Measurements from ENCODE around the gene JARID2. TPM values are rescaled to one million over a fixed set of nuclear protein-coding genes. Genes with fewer than 3 reads are reported as not detected.

The JARID2 gene
- total RNA-seq, 2 donors from 2014 or later = 3.6 to 4.6 TPM

DNA sequence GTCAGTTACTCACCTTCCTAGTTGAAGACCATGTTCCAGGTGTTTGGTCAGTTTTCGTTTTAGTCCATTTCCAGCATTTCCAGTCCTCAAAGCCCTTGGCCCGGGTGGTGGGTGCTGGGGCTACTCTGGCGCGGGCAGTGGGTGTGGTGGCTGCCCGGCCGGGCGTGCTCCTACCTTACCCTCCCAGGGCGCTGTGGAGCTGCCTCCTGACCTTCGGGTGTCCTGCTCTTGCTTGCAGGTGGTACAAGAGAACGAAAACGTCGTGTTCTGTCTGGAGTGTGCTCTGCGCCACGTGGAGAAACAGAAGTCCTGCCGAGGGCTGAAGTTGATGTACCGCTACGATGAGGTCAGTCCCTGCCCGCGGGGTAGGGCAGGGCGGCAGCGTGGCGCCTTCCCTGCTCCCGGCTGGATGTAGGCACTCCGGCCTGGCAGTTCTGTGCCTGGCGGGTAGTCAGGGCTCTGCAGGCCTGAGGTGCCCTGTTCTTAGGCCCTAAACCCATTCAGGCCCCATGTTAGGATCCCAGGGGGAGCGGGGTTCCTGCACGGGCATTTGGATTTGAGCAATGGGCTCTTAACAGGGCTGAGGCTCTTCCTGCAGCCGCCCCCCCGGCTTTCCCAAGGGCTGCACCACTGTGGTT is 271.2 kb downstream of the JARID2 start:
- no peaks in the 10 kb centered on the region for H3K27me3 ChIP-seq
- H3K4me3 ChIP-seq = no peak overlapping the region
- intact Hi-C loops (cut with DNase I) = no loop called here
- no peak for DNase-seq
- peaks cover 8% of the 10 kb centered on the region for H3K4me1 ChIP-seq
- peaks cover 0 to 9% of the 10 kb centered on the region in 2 donors for H3K36me3 ChIP-seq (replicated peaks in 1 of 2; ENCODE audit: insufficient read depth in 1 of 2, low read depth in 2 of 2)
- no peaks in the 10 kb centered on the region for H3K9me3 ChIP-seq
- TF ChIP-seq, protein P1, sequence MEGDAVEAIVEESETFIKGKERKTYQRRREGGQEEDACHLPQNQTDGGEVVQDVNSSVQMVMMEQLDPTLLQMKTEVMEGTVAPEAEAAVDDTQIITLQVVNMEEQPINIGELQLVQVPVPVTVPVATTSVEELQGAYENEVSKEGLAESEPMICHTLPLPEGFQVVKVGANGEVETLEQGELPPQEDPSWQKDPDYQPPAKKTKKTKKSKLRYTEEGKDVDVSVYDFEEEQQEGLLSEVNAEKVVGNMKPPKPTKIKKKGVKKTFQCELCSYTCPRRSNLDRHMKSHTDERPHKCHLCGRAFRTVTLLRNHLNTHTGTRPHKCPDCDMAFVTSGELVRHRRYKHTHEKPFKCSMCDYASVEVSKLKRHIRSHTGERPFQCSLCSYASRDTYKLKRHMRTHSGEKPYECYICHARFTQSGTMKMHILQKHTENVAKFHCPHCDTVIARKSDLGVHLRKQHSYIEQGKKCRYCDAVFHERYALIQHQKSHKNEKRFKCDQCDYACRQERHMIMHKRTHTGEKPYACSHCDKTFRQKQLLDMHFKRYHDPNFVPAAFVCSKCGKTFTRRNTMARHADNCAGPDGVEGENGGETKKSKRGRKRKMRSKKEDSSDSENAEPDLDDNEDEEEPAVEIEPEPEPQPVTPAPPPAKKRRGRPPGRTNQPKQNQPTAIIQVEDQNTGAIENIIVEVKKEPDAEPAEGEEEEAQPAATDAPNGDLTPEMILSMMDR (IDR thresholded peaks at IDR 0.05) = no peak
- TF ChIP-seq POLR2A (IDR thresholded peaks at IDR 0.05) = no peak
- ATAC-seq = no peak
- H3K27ac ChIP-seq = no peak overlapping the region
- WGBS, 2 donors = 96 to 97% methylated on average over 10 to 29 of the region's 29 CpGs

DNA sequence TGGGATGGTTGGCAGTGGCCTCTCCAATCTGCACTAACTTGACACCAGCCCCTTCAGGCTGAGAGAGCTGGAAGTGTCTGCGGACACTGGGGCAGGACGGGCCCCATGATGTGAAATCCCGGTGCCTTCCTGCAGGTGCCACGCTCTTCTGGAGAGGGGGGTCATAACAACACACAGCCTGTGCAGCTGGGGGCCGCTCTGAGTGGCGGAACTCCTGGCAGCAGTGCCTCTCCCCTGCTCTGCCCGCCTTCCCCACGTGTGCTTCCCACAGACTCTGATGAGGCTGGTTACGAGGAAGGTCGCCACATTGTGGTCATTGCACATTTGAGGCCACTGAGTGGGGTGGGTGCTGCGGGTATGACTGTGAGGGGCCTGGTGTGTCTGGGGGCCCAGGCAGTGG is 271.7 kb downstream of the JARID2 start:
- Histone ChIP-seq H3K4me3 (no peak overlapping the region), H3K4me1 (peaks cover 13% of the 10 kb centered on the region), H3K36me3 (replicated peaks in 1 of 2; ENCODE audit: insufficient read depth in 1 of 2, low read depth in 2 of 2) (peaks cover 0 to 7% of the 10 kb centered on the region in 2 donors), H3K27me3 (no peaks in the 10 kb centered on the region), H3K9me3 (no peaks in the 10 kb centered on the region), H3K27ac (no peak overlapping the region)
- 90% methylated on average over 5 to 10 of the region's 11 CpGs for WGBS, 2 donors
- ATAC-seq (no peak), DNase-seq (no peak)
- intact Hi-C loops (cut with DNase I) = no loop called here
- TF ChIP-seq POLR2A (IDR thresholded peaks at IDR 0.05) = no peak
- TF ChIP-seq, protein P1 (IDR thresholded peaks at IDR 0.05) = no peak

DNA sequence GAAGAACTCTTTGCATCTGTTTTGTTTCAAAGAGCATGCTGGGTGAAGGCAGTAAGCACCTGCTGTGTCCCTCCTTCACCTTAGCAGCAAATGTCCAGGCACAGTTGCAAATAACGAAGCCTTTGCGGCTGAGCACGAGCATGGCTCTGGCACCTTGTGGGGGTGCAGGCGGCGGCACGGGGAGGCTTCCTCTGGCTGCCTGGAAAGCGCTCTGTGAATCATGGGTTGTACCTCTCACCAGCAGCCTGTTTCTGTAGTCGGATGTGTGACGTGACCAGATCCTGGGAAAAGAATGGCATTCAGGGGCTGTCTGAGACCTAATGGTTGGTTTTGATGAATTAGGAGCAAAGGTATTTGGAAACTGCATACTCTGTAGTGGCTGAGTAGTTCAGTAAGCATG is 272.2 kb downstream of the JARID2 start:
- Histone ChIP-seq H3K36me3 (replicated peaks in 1 of 2; ENCODE audit: insufficient read depth in 1 of 2, low read depth in 2 of 2) (peaks cover 0 to 3% of the 10 kb centered on the region in 2 donors), H3K4me1 (peaks cover 18% of the 10 kb centered on the region), H3K27ac (no peak overlapping the region), H3K27me3 (no peaks in the 10 kb centered on the region), H3K9me3 (no peaks in the 10 kb centered on the region), H3K4me3 (no peak overlapping the region)
- 95 to 97% methylated on average over 9 of the region's 9 CpGs for WGBS, 2 donors
- intact Hi-C loops (cut with DNase I) = no loop called here
- peak in 1 of 4 donors; percentile 3 for DNase-seq
- TF ChIP-seq, protein P1 (IDR thresholded peaks at IDR 0.05) = no peak
- no peak for TF ChIP-seq POLR2A (IDR thresholded peaks at IDR 0.05)
- ATAC-seq = no peak

DNA sequence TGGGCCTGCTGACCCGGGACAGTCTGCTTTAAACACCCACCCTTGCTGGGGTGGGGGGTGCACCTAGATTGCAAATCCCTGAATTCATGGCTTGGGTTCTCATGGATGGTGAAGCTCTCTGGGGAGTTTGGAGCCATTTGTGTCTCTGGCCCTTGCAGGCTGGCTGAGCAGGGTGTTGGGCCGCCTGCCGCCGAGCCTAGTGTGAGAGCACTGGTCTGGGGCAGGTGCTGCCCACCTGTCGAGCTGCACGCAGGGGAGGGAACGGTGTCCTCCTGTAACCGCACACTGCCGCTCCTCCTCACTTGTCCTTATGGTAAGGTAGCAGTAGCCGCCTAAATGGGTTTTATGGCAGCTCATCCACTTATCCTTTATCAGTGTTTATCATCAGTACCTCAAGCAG is 273.0 kb downstream of the JARID2 start:
- WGBS, 2 donors = 95% methylated on average over 10 of the region's 10 CpGs; no CpG with 5 or more reads in 1 of the 2 donors
- Histone ChIP-seq H3K27ac (no peak overlapping the region), H3K9me3 (no peaks in the 10 kb centered on the region), H3K4me3 (no peak overlapping the region), H3K27me3 (no peaks in the 10 kb centered on the region), H3K36me3 (replicated peaks in 1 of 2; ENCODE audit: insufficient read depth in 1 of 2, low read depth in 2 of 2) (peaks cover 0 to 2% of the 10 kb centered on the region in 2 donors), H3K4me1 (peaks cover 21% of the 10 kb centered on the region)
- intact Hi-C loops (cut with DNase I) = no loop called here
- DNase-seq = no peak
- TF ChIP-seq POLR2A (IDR thresholded peaks at IDR 0.05) = no peak
- TF ChIP-seq, protein P1 (IDR thresholded peaks at IDR 0.05) = no peak
- ATAC-seq = no peak

DNA sequence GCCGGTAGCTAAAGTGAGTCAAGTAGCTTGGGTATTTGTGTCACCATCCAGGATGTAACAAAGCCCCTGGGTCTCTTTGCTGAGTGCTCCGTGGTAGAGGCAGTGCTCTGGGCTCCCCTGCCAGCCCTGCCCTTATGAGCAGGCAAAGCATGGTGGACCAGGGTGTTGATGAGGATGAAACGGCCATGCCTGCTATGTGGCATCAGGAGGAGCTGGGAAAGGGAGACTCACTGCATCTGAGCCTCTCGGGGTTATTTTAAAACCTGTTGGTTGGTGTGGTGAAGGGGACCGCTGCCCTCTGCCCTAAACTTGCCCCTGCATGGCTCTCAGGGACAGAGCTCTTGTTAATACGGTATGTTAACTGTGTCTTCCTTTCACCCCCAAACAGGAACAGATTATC is 273.8 kb downstream of the JARID2 start:
- whole genome bisulfite sequencing, 2 donors = 81 to 84% methylated on average over 4 to 6 of the region's 6 CpGs
- no peaks in the 10 kb centered on the region for H3K27me3 ChIP-seq
- peaks cover 0 to 5% of the 10 kb centered on the region in 2 donors for H3K36me3 ChIP-seq (replicated peaks in 1 of 2; ENCODE audit: insufficient read depth in 1 of 2, low read depth in 2 of 2)
- H3K9me3 ChIP-seq = no peaks in the 10 kb centered on the region
- H3K4me1 ChIP-seq = peaks cover 21% of the 10 kb centered on the region
- intact Hi-C loops (cut with DNase I) = no loop called here
- H3K27ac ChIP-seq = no peak overlapping the region
- no peak overlapping the region for H3K4me3 ChIP-seq
- DNase-seq (no peak), ATAC-seq (no peak)
- TF ChIP-seq, protein P1 (IDR thresholded peaks at IDR 0.05) = no peak
- TF ChIP-seq POLR2A (IDR thresholded peaks at IDR 0.05) = no peak
